CD1c-positive myeloid dendritic cell (primary cell): Measurements from ENCODE around the gene PCNT.
"Not testable (repeated sequence)": the region's sequence is repeated elsewhere in the genome, so short reads cannot be mapped to it uniquely, and the experiment has no call there.

Source experiments
- DNase-seq: peaks from one replicate; pipeline ENCODE4 v3.0.0-alpha.2; 2016; ENCODE audit errors: extremely low spot score

PCNT gene

DNA sequence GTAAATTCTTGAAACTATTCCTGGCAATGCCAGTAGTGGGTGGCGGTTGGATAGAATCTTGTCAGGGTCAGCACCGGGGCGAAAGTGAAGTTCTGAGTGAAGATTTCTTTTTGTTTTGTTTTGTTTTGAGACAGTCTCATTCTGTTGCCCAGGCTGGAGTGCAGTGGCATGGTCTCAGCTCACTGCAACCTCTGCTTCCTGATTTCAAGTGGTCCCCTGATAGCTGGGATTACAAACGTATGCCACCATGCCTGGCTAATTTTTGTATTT, 33.3 kb downstream of the PCNT start:
- DNase-seq: no peak

- DNase-seq: no peak
Observed at GRCh38 chr21:46357684-46358425, 33.9 kb downstream of the PCNT start.

DNA sequence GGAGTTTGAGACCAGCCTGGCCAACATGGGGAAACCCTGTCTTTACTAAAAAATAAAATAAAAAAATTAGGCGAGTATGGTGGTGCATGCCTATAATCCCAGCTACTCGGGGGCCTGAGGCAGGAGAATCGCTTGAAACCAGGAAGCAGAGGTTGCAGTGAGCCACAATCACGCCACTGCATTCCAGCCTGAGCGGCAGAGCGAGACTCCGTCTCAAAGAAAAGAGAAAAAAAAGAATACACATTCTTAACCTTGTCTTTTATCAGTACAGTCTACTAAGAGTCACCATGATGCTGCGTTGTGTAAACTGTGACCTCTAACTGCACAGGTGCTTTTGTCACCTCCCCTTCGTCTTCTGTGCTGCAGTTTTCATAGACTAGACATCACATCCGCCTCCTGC, 37.2 kb downstream of the PCNT start:
- DNase-seq: no peak

- DNase-seq: no peak
Observed at GRCh38 chr21:46361935-46362334, 38.0 kb downstream of the PCNT start.

DNA sequence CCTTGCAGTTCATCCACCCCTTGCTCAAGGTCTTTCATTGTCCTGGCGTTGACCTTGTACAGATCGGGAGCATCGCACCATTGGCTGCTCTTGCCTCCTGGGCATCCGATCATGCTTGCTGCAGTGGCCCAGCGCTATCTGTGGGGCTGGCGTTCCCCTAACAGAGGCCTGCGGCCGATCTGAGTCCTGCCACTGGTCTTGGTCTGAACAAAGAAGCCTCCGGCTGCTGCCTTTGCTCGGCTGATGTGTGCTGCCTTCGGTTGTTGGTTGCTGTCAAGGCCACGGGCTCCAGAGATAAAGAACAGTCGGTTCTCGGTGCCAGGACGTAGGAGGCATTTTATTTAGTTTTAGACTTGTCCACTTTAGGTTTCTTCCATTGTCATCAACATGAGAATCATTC, 39.0 kb downstream of the PCNT start:
- DNase-seq: no peak

GRCh38 chr21:46363698-46364097, 39.7 kb downstream of the PCNT start:
- no peak for DNase-seq

DNA sequence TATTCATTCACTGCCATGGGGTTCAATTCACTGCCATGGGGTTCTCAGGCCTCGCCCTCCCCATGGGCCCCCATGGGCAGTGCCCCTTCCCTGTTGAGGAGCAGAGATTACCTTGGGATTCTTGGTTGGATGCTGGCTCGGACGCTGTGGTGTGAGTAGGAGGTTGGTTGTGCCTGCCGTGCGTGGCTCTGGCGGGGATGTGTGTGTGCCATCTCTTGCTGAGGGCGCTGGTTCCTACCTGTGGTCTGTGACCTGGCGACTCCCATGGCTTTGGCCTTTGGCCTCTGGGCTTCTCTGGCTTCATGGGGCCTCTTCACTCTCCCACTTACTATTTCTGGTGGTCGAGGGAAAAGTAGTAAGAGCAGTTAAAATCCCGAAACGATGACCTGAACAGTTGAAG, 42.1 kb downstream of the PCNT start:
- no peak for DNase-seq

DNA sequence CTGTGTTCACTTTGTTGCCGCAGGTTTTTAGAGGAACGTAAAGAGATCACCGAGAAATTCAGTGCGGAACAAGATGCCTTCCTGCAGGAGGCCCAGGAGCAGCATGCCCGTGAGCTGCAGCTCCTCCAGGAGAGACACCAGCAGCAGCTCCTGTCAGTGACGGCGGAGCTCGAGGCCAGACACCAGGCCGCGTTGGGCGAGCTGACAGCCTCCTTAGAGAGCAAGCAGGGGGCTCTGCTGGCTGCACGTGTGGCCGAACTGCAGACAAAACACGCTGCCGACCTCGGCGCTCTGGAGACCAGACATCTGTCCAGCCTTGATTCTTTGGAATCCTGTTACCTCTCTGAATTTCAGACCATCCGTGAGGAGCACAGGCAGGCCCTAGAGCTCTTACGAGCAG, 42.6 kb downstream of the PCNT start:
- no peak for DNase-seq

DNA sequence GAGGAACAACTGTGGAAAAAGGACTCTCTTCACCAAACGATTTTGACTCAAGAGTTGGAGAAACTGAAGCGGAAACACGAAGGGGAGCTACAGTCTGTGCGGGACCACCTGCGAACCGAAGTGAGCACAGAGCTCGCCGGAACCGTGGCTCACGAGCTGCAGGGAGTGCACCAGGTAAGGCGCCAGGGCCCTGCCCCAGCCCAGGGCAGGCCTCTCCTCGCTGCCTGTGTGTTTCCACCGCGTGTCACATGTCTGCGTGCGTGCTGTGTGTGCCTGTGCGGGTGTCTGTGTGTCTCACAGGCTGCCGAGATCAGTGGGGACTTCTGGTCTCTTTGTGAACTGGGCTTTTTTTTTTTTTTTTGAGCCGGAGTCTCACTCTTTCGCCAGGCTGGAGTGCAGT, 43.0 kb downstream of the PCNT start:
- DNase-seq: no peak

DNA sequence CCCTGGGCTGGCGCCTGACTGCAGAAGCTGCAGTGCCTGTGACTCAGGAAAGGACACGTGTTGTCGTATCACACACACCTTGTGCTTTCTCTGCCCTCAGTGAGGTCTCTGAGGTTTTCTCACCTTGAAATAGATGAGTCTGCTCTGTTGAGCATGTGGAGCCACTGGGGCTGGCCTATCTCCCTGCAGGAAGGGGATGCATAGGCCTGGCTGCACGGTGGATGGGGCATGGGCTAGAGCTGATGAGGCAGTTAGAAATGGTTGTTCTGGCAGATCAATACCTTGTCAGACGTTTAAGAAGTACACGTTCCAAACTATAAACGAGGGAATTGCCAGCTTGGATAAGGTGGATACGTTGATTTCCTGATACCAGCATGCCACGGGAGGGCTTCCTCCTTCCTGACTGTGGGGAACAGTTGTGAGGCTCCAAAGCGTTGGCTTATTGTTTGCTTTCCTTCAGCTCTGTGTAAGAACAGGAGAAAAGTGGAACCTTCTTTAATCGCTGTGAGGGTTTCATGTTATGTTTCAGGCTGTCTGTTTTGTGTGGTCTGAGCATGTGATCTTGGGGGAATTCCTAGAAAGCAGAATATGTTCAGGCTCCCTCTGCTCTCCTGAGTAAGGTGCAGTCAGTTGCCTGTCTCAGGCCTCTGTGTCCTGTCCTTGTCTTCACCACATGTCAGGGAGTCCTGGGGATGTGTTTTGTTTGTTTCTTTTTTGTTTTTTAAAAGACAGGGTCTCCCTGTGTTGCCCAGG, 44.8 kb downstream of the PCNT start:
- DNase-seq: peak; percentile 16

- peak; percentile 6 for DNase-seq
Observed at GRCh38 chr21:46369520-46370235, 45.7 kb downstream of the PCNT start.

GRCh38 chr21:46371204-46372013, 47.5 kb downstream of the PCNT start:
- DNase-seq: no peak

DNA sequence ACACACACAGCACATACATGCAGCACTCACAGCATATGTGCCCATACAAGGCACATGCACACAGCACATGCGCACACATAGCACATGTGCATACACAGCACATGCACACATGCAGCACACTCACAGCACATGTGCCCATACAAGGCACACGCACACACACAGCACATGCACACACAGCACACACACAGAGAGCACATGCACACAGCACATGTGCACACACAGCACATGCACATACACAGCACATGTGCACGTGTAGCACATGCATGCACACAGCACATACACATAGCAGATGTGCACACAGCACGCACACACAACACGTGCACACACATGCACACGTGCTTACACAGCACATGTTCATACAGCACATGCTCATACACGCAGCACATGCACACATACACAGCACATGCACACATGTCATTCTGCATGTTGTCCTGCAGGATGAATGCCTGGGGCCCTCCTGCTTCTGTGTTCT, 48.1 kb downstream of the PCNT start:
- DNase-seq: no peak

DNA sequence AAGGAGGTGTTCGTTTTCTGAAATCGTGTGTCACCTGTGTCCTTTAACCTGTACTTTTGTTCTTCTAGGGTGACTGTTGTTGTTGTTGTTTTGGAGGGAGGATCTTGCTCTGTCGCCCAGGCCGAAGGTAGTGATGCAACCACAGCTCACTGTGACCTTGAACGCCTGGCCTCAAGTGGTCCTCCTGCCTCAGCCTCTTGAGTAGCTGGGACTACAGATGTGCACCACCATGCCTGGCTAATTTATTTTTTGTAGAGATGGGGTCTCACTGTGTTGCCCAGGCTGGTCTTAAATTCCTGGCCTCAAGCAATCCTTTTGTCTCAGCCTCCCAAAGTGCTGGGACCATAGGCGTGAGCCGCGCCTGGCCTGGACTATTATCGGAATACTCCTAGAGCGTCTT, 49.0 kb downstream of the PCNT start:
- DNase-seq: not testable (repeated sequence)

GRCh38 chr21:46374761-46375389, 50.9 kb downstream of the PCNT start:
- no peak for DNase-seq

DNA sequence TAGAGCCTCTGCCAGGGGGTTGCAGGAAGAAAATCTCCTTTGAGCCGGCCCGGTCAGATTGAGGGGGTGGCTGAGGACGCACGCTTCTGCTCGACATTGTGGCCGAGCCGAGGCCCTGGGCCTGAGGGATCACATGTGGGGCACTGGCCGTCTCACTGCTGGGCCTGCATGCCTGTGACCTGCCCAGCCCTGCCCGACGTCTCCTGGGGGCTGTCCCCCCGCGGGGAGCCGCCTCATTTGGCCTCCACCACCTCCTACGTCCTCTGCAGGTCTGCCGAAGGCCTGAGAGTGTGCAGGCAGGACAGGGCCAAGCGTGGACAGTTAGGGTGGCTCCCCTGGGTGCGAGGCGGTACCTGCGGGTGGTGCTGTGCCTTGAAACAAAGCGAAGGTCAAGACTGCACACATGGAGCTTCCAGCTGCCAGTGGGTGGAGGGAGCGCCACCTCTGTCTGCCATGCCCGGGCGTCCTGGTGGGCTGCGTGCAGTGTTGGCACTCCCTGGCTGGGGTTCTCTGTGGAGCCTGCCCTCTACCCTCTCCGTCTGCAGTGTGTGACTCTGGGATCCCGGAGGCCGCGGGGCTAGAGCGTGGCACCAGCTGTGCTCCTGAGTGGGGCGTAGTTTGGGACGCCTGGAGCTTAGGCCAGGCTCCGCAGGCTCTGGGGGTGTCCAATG, 51.7 kb downstream of the PCNT start:
- no peak for DNase-seq

DNA sequence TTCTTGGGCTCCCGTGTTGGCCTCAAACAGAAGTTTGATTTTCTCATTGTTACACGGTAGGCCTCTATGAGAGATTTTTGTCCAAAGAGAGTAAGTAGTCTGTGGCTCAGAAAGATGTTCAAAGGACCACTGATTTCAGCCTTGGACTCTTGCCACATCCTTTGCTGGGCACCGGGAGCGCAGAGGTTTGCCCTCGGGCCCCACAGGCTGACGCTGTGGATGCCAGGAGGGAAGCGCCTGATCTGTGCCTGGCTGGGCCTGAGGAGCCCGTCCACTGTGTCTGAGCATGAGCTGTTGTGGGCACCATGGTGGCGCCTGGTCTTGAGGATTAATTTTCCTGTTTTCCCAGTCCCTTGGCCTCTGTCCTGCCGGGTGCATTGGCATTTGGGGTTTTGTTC, 52.3 kb downstream of the PCNT start:
- DNase-seq: no peak

DNA sequence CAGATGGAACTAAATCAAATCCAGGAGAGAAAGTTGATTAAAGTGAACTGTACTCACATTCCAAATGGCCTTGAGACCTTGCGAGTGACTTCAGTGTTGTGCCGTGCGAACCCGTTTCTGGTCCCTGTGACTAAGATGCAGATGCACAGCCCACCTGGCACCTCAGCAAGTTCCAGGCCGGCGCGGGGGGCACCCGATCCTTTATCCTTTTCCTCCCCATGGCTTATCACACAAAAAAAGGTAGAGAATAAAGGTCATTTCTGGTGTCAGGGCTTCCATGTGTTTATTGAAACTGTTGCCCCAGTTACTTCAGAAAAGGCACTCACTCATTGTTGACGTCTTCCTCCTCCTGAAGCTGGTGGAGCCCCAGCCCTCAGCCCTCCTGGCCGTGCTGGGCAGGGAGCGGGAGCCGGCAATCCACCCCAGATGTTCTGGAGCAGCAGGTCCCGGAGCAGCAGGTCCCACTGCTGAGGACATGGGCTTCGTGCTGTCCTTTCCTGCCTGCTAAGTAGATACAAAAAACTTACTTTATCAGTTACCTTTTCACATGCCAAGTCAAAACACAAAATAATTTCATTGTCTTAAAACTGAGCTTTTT, 53.0 kb downstream of the PCNT start:
- DNase-seq: no peak

DNA sequence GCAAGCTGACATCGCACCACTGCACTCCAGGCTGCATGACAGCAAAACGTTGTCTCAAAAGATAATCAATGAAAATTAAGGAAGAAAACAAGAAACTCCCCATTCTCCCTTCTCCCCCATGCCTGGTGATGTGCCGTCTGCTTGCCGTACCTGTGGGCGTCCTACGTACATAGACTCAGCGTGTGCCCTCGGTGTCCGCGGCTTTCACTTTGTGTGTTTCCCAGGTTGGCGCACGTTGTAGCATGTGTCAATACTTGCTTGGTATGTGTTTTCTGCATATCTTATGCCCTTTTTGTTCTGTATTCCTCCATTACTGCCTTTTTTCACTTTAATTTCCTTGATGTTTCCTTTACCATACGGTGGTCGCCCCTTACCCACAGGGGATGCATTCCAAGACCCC, 53.8 kb downstream of the PCNT start:
- no peak for DNase-seq

- no peak for DNase-seq
Observed at GRCh38 chr21:46379105-46379504, 55.1 kb downstream of the PCNT start.

DNA sequence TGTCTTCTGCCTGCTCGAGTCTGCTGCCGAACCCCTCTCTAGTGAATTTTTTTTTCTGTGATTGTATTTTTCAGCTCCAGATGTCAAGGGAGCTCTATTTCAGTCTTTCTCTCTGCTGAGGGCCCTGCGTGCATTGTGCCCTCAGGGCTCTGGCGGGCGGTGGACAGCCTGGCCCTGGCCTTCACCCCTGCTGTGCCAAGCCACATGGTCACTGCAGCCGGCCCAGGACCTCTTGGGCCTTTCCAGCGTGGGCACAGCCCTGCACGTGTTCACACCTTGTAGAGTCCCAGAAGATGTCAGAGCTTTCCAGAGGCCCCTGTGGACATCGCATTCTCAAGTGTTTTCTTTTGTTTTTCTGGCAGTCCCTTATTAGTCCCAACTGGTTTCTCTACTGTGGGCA, 55.7 kb downstream of the PCNT start:
- no peak for DNase-seq
